GM18951 (cell line): ENCODE data around the gene TBRG1.
"Not testable (repeated sequence)": the region's sequence is repeated elsewhere in the genome, so short reads cannot be mapped to it uniquely, and the experiment has no call there.

Experiments used
- POLR2A ChIP-seq: IDR thresholded peaks from 4 replicates; pipeline ENCODE4 v1.6.1; 2011; ENCODE audit warnings: mild to moderate bottlenecking; ENCODE audit not compliant: insufficient read length, insufficient read depth; ENCODE audit errors: extremely low read depth
- in situ Hi-C: fragments of 300-500 bp; cut with MboI; formaldehyde crosslinking; loops from one replicate; pipeline ENCODE4 v1.12.0; 2022; ENCODE audit warnings: low sequenced_read_pairs, mixed read lengths, inconsistent platforms; ENCODE audit not compliant: unreplicated experiment

The TBRG1 gene

GRCh38 chr11:124602193-124602592, 20.5 kb upstream of the TBRG1 start:
- no peak for TF ChIP-seq POLR2A
- in situ Hi-C loops = no loop called here

GRCh38 chr11:124602723-124603122, 19.9 kb upstream of the TBRG1 start:
- in situ Hi-C loops = not testable (repeated sequence)

GRCh38 chr11:124605719-124606118, 16.9 kb upstream of the TBRG1 start:
- TF ChIP-seq POLR2A = no peak

GRCh38 chr11:124608147-124608546, 14.5 kb upstream of the TBRG1 start:
- TF ChIP-seq POLR2A = no peak
- in situ Hi-C loops = no loop called here

More at GRCh38 chr11:124605719-124606118, 16.9 kb upstream of the TBRG1 start:
- in situ Hi-C loops = no loop called here

GRCh38 chr11:124610295-124610694, 12.4 kb upstream of the TBRG1 start:
- in situ Hi-C loops = no loop called here
- TF ChIP-seq POLR2A = no peak

GRCh38 chr11:124611064-124611463, 11.6 kb upstream of the TBRG1 start, which contains the start of gene PANX3:
Gene PANX3 (plus strand): TSS chr11:124611428. CDS start chr11:124611557, 129 bp downstream.
- TF ChIP-seq POLR2A = no peak

GRCh38 chr11:124612045-124612444, 10.6 kb upstream of the TBRG1 start:
- in situ Hi-C loops = no loop called here
- no peak for TF ChIP-seq POLR2A

More at GRCh38 chr11:124611064-124611463, 11.6 kb upstream of the TBRG1 start, which contains the start of gene PANX3:
- in situ Hi-C loops = no loop called here

- in situ Hi-C loops = no loop called here
- no peak for TF ChIP-seq POLR2A
Observed at GRCh38 chr11:124612567-124613246, 10.0 kb upstream of the TBRG1 start.

GRCh38 chr11:124618863-124619262, 3.8 kb upstream of the TBRG1 start:
- TF ChIP-seq POLR2A = no peak
- in situ Hi-C loops = no loop called here

- in situ Hi-C loops = no loop called here
- TF ChIP-seq POLR2A = no peak
Observed at GRCh38 chr11:124623861-124624525, 1.3 kb downstream of the TBRG1 start.

GRCh38 chr11:124625504-124626168, 3.0 kb downstream of the TBRG1 start:
- TF ChIP-seq POLR2A = no peak
- in situ Hi-C loops = no loop called here

- TF ChIP-seq POLR2A = no peak
- in situ Hi-C loops = no loop called here
Observed at GRCh38 chr11:124627546-124627945, 4.9 kb downstream of the TBRG1 start.

- no peak for TF ChIP-seq POLR2A
- in situ Hi-C loops = no loop called here
Observed at GRCh38 chr11:124629961-124630360, 7.3 kb downstream of the TBRG1 start.

- in situ Hi-C loops = no loop called here
- TF ChIP-seq POLR2A = no peak
Observed at GRCh38 chr11:124633355-124633754, 10.7 kb downstream of the TBRG1 start.
